GM04503 (cell line): Measurements from ENCODE around the gene AJAP1.

ENCODE experiments used
- DNase-seq: peaks from one replicate; pipeline ENCODE4 v3.0.0-alpha.2; 2012; ENCODE audit warnings: low read depth

AJAP1 gene

GRCh38 chr1:4837031-4837600, 182.7 kb downstream of the AJAP1 start:
- no peak for DNase-seq

GRCh38 chr1:4837752-4838151, 183.3 kb downstream of the AJAP1 start:
- DNase-seq: no peak

GRCh38 chr1:4838231-4838630, 183.8 kb downstream of the AJAP1 start:
- no peak for DNase-seq
